OCI-LY7 (cell line): ENCODE data around the gene HYCC2. TPM values are rescaled to one million over a fixed set of nuclear protein-coding genes. Genes with fewer than 3 reads are reported as not detected.

Experiments used
- BruUV-seq: library from RNA; stranded (reverse); fragments of 400-500 nt; replicated peaks from 2 replicates; lab custom pipeline; 2021; lab: Mats Ljungman, UMichigan
- CTCF ChIA-PET: fragments of 300-600 bp; sonication (Branson Sonifier 250); formaldehyde crosslinking; loops from one replicate; lab custom pipeline; 2022; ENCODE audit warnings: antibody characterized with exemption; ENCODE audit not compliant: unreplicated experiment; lab: Charles Lee
- POLR2A ChIA-PET: fragments of 300-600 bp; sonication (Branson Sonifier 250); formaldehyde crosslinking; loops from one replicate; lab custom pipeline; 2022; ENCODE audit warnings: antibody characterized with exemption; lab: Charles Lee
- DNase-seq: peaks from one replicate; pipeline ENCODE4 v3.0.0-alpha.2; 2015; ENCODE audit warnings: low spot score
- H2AFZ ChIP-seq: fragments of 200-600 bp; sonication (generic), shearing (Covaris generic); 2 replicates; pipeline ENCODE4 v1.6.1; 2014; ENCODE audit warnings: mild to moderate bottlenecking, antibody characterized with exemption, low read length, moderate library complexity
- H3K27ac ChIP-seq: fragments of 200-600 bp; sonication (generic); 2 replicates; pipeline ENCODE4 v1.5.1; 2014; ENCODE audit warnings: mixed run types, low read depth, mild to moderate bottlenecking, moderate library complexity, low read length, inconsistent platforms; ENCODE audit not compliant: poor library complexity, severe bottlenecking
- H3K36me3 ChIP-seq: fragments of 200-600 bp; sonication (generic); 2 replicates; pipeline ENCODE4 v1.6.1; 2014; ENCODE audit warnings: mild to moderate bottlenecking, antibody characterized with exemption, low read length, moderate library complexity, mixed read lengths; ENCODE audit not compliant: insufficient read depth
- H3K4me1 ChIP-seq: fragments of 200-600 bp; sonication (generic); 2 replicates; pipeline ENCODE4 v1.5.1; 2014; ENCODE audit warnings: mild to moderate bottlenecking, low read length; ENCODE audit not compliant: insufficient read depth, poor library complexity, severe bottlenecking
- H3K4me2 ChIP-seq: fragments of 200-600 bp; sonication (generic); 2 replicates; pipeline ENCODE4 v1.6.1; 2014; ENCODE audit warnings: mild to moderate bottlenecking, low read length
- H3K4me3 ChIP-seq: fragments of 200-600 bp; sonication (generic); 2 replicates; pipeline ENCODE4 v1.5.1; 2014; ENCODE audit warnings: mild to moderate bottlenecking, low read depth, low read length; ENCODE audit not compliant: poor library complexity, severe bottlenecking
- H3K79me2 ChIP-seq: fragments of 200-600 bp; sonication (generic); 2 replicates; pipeline ENCODE4 v1.6.1; 2016; ENCODE audit warnings: low read depth, mild to moderate bottlenecking, low read length, moderate library complexity, mixed read lengths; ENCODE audit not compliant: insufficient read depth
- H3K9me2 ChIP-seq: fragments of 200-600 bp; sonication (generic); 2 replicates; pipeline ENCODE4 v1.6.1; 2016; ENCODE audit warnings: mild to moderate bottlenecking, low read length, mixed read lengths; ENCODE audit not compliant: insufficient read depth
- H3K9me3 ChIP-seq: fragments of 200-600 bp; sonication (generic); 2 replicates; pipeline ENCODE4 v1.6.1; 2014; ENCODE audit warnings: mild to moderate bottlenecking, mixed run types, low read length, mixed read lengths
- H4K20me1 ChIP-seq: fragments of 200-600 bp; sonication (generic); 2 replicates; pipeline ENCODE4 v1.6.1; 2014; ENCODE audit warnings: mild to moderate bottlenecking, antibody characterized with exemption, low read length, moderate library complexity, mixed read lengths; ENCODE audit not compliant: insufficient read depth
- CTCF ChIP-seq: fragments of 200-600 bp; sonication (generic); conservative IDR thresholded peaks from 2 replicates; pipeline ENCODE4 v1.5.1; 2014; ENCODE audit warnings: mild to moderate bottlenecking, antibody characterized with exemption, low read length, moderate library complexity, mixed read lengths
- EZH2phosphoT487 ChIP-seq: fragments of 200-600 bp; sonication (generic); IDR thresholded peaks from 2 replicates; pipeline ENCODE4 v1.6.1; 2018; ENCODE audit warnings: low read depth, borderline replicate concordance, mild to moderate bottlenecking, mixed run types, antibody characterized with exemption, low read length, moderate library complexity, mixed read lengths
- intact Hi-C: fragments of 100-400 bp; cut with micrococcal nuclease; formaldehyde crosslinking; loops from one replicate; pipeline ENCODE4 v1.10.0; 2022; ENCODE audit not compliant: unreplicated experiment
- total RNA-seq, 2 experiments: library from RNA; depleted of rRNA in 1 of 2; stranded (reverse); fragments of >200 nt in 1 of 2; shearing (Covaris generic) in 1 of 2; gene quantifications; 2 replicates each; pipeline ENCODE4 v1.2.3, GENCODE V29; 2014 to 2022

The HYCC2 gene
- total RNA-seq, 2 experiments from 2014 or later = 8.6 to 22.0 TPM

DNA sequence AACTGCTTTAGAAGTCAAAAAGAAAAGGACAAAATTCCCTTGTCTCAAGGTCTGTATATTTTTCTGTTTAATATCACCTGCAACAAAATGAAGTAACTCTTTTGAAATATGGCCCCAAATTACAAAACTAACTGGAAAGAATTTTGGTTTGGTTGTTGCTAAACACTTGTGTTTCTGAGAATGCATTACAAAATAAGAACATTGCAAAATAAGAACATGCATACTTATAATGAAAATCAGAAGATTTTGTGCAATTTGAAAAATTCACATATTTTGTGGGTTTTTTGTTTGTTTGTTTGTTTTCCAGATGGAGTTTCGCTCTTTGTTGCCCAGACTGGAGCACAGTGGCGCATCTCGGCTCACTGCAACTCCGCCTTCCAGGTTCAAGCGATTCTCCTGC lies 22.1 kb upstream of the HYCC2 start:
- no peak overlapping the region for H2AFZ ChIP-seq
- H4K20me1 ChIP-seq = no peaks in the 10 kb centered on the region
- no peaks in the 10 kb centered on the region for H3K4me1 ChIP-seq
- no peak overlapping the region for H3K4me3 ChIP-seq
- H3K9me2 ChIP-seq = no peaks in the 10 kb centered on the region
- TF ChIP-seq CTCF (no peak), EZH2phosphoT487 (no peak)
- H3K79me2 ChIP-seq = no peaks in the 10 kb centered on the region
- POLR2A ChIA-PET = no interaction called here
- no peaks in the 10 kb centered on the region for H3K9me3 ChIP-seq
- H3K4me2 ChIP-seq = no peak overlapping the region
- CTCF ChIA-PET = no interaction called here
- no peak overlapping the region for H3K27ac ChIP-seq
- no TSS peak for BruUV-seq
- DNase-seq = no peak
- peaks cover 18% of the 10 kb centered on the region for H3K36me3 ChIP-seq
- intact Hi-C loops = no loop called here

- TF ChIP-seq EZH2phosphoT487 = no peak
- no peak for TF ChIP-seq CTCF
- Histone ChIP-seq H3K9me2 (no peaks in the 10 kb centered on the region), H3K4me1 (no peaks in the 10 kb centered on the region), H3K36me3 (peaks cover 48% of the 10 kb centered on the region), H3K79me2 (no peaks in the 10 kb centered on the region), H3K4me2 (no peak overlapping the region), H3K4me3 (no peak overlapping the region), H4K20me1 (no peaks in the 10 kb centered on the region), H2AFZ (no peak overlapping the region), H3K27ac (no peak overlapping the region), H3K9me3 (no peaks in the 10 kb centered on the region)
- no TSS peak for BruUV-seq
- no peak for DNase-seq
- intact Hi-C loops = no loop called here
- ChIA-PET POLR2A (interaction anchor here (0.8 kb wide), 1 partner anchor 17 kb away, joined by 4 read pairs; no protein-coding TSS in a partner anchor), CTCF (no interaction called here)
These were observed 19.1 kb upstream of the HYCC2 start for GRCh38 chr2:201090574-201090973.

- Histone ChIP-seq H3K9me2 (no peaks in the 10 kb centered on the region), H3K4me2 (no peak overlapping the region), H3K79me2 (no peaks in the 10 kb centered on the region), H2AFZ (no peak overlapping the region), H3K36me3 (peaks cover 87% of the 10 kb centered on the region), H3K4me1 (no peaks in the 10 kb centered on the region), H3K27ac (no peak overlapping the region), H4K20me1 (no peaks in the 10 kb centered on the region), H3K4me3 (no peak overlapping the region), H3K9me3 (no peaks in the 10 kb centered on the region)
- ChIA-PET POLR2A (interaction anchor here (0.6 kb wide), 1 partner anchor 152 kb away, joined by 4 read pairs; no protein-coding TSS in a partner anchor), CTCF (no interaction called here)
- TF ChIP-seq CTCF (no peak), EZH2phosphoT487 (no peak)
- no peak for DNase-seq
- no TSS peak for BruUV-seq
- intact Hi-C loops = no loop called here
These were observed 13.4 kb upstream of the HYCC2 start for GRCh38 chr2:201084863-201085262.
